ENCODE data around the gene SDK1.

SDK1 gene

DNA sequence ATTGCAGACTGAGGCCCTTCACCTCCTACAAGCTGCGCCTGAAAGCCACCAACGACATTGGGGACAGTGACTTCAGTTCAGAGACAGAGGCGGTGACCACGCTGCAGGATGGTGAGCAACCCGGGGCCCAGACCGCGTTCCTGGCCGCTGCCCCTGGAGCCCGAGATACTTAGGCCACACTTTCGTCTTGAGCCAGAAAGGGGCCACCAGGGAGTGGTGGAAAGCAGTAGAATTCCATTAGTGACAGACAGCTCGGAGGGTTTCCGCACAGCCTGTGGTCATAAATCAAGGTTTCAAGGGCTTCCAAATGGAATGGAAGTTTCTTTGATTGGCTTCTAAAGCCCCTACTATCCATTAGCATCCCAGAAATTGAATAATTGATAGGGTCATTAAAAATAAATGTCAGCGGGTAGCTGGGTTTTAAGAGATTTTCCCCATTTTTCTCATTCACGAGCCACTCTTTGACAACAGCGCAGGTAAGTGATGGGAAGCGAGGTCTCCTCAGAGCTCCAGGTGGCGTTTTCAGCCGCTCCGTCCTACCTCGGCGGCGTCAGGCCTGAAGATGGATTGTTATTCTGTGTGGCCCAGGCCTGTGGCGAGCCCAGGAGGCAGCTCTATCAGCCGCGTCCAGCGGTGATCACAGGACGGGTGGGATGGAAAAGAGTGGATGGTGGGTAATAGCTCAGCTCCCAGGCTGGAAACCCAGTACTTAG is 857.5 kb downstream of the SDK1 start:
- Histone ChIP-seq H3K27ac (ENCODE audit: poor library complexity, severe bottlenecking) (peak overlapping the region; percentile 70), H3K4me3 (ENCODE audit: severe bottlenecking) (no peak overlapping the region), H3K4me1 (ENCODE audit: insufficient read depth, poor library complexity, severe bottlenecking) (peaks cover 18% of the 10 kb centered on the region), H3K9me3 (ENCODE audit: severe bottlenecking) (peaks cover 3% of the 10 kb centered on the region), H3K36me3 (ENCODE audit: low read depth) (no peaks in the 10 kb centered on the region), H3K27me3 (ENCODE audit: insufficient read depth, poor library complexity, severe bottlenecking) (no peaks in the 10 kb centered on the region)
- TF ChIP-seq, protein P1, sequence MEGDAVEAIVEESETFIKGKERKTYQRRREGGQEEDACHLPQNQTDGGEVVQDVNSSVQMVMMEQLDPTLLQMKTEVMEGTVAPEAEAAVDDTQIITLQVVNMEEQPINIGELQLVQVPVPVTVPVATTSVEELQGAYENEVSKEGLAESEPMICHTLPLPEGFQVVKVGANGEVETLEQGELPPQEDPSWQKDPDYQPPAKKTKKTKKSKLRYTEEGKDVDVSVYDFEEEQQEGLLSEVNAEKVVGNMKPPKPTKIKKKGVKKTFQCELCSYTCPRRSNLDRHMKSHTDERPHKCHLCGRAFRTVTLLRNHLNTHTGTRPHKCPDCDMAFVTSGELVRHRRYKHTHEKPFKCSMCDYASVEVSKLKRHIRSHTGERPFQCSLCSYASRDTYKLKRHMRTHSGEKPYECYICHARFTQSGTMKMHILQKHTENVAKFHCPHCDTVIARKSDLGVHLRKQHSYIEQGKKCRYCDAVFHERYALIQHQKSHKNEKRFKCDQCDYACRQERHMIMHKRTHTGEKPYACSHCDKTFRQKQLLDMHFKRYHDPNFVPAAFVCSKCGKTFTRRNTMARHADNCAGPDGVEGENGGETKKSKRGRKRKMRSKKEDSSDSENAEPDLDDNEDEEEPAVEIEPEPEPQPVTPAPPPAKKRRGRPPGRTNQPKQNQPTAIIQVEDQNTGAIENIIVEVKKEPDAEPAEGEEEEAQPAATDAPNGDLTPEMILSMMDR (IDR thresholded peaks at IDR 0.05; ENCODE audit: poor library complexity, severe bottlenecking): no peak
- DNase-seq (ENCODE audit: low spot score) (no peak), ATAC-seq (ENCODE audit: low read depth) (no peak)

DNA sequence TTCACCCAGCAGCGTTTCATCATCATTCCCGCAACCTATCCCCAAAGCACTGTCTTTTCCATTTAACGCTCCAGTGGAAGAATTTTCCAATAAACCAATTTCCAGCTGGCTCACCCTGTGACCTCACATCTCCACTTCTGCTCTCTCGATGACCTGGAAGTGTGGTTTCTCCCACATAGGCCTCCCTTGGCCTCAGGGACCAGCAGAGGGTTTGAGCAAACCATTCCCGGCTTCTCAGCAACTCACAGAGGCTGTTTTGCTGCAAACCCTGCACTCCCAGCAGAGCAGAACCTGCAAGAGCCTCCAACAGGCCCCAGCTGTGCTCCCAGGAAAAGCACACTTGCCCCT is 858.1 kb downstream of the SDK1 start:
- H3K36me3 ChIP-seq (ENCODE audit: low read depth): no peaks in the 10 kb centered on the region
- DNase-seq (ENCODE audit: low spot score): no peak
- H3K4me1 ChIP-seq (ENCODE audit: insufficient read depth, poor library complexity, severe bottlenecking): peaks cover 18% of the 10 kb centered on the region
- TF ChIP-seq, protein P1 (IDR thresholded peaks at IDR 0.05; ENCODE audit: poor library complexity, severe bottlenecking): no peak
- H3K27ac ChIP-seq (ENCODE audit: poor library complexity, severe bottlenecking): peak overlapping the region; percentile 70
- no peak for ATAC-seq (ENCODE audit: low read depth)
- no peak overlapping the region for H3K4me3 ChIP-seq (ENCODE audit: severe bottlenecking)
- H3K9me3 ChIP-seq (ENCODE audit: severe bottlenecking): peaks cover 3% of the 10 kb centered on the region
- no peaks in the 10 kb centered on the region for H3K27me3 ChIP-seq (ENCODE audit: insufficient read depth, poor library complexity, severe bottlenecking)

DNA sequence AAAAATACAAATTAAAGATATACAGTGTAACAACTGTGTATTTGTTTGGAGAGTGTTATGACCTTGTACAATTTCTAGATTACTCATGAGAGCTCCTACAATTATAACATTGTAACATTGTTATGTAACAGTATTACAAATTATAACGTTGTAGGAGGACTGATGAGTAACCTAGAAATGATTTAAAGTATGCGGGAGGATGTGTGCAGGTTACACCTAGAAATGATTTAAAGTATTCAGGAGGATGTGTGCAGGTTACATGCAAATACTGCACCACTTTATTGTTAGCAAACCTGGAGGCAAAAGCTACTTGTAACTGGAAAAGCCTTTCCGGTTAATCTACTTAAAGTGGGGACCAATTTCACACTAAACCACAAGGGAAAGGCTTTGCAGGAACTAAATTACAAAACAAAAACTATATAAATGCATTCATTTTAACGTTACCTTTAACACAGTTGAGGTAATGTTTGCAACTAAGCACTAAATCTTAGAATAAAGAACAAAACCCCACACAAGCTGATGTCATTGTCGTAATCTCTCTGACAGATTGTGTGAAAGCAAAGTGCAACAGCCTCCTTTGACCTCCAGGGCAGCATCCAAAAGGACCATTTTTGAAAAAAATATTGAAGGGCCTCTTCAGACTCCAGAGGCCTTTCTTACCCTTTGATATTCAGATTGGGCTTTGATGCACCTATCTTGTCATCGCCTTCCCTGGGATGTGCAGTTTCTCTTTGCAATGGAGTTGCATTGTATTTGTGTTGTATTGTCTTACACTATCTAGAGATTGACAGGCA is 858.9 kb downstream of the SDK1 start:
- Histone ChIP-seq H3K36me3 (ENCODE audit: low read depth) (no peaks in the 10 kb centered on the region), H3K27ac (ENCODE audit: poor library complexity, severe bottlenecking) (peak overlapping the region; percentile 70), H3K4me3 (ENCODE audit: severe bottlenecking) (no peak overlapping the region), H3K27me3 (ENCODE audit: insufficient read depth, poor library complexity, severe bottlenecking) (no peaks in the 10 kb centered on the region), H3K4me1 (ENCODE audit: insufficient read depth, poor library complexity, severe bottlenecking) (peaks cover 18% of the 10 kb centered on the region), H3K9me3 (ENCODE audit: severe bottlenecking) (peaks cover 3% of the 10 kb centered on the region)
- no peak for DNase-seq (ENCODE audit: low spot score)
- TF ChIP-seq, protein P1 (IDR thresholded peaks at IDR 0.05; ENCODE audit: poor library complexity, severe bottlenecking): no peak
- ATAC-seq (ENCODE audit: low read depth): peak; percentile 96

DNA sequence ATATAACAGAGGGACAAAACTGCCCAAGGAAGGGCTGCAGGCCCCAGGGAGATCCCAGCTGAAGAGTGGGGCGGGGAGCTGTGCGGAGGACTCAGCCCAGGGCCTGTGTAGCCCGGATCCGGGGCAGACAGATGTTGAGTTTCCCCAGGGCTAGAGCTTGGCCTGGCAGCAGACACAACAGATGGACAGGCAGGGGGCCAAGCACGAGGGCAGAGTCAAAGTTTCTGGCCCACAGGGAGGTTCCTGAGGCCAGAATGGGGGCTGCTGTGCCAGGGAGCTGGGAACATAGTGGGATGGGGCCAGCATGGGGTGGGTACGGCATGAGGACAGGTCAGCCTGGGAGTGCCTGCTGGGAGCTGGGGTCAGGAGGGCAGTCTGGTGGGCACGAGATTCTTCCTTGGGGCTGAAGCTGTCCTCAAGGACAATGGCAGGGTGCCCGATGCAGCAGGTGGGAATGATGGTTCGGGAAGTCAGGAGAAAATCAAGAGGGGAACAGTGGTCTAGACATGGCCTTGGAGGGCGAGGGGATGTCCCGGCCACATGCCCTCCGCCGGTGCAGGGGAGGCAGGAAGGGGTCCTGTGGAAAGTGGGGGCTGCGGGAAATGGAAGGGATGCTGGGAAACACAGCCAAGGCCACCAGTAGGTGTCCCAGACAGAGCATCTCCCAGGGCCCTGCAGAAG is 862.0 kb downstream of the SDK1 start:
- Histone ChIP-seq H3K4me3 (ENCODE audit: severe bottlenecking) (no peak overlapping the region), H3K27ac (ENCODE audit: poor library complexity, severe bottlenecking) (no peak overlapping the region), H3K9me3 (ENCODE audit: severe bottlenecking) (peaks cover 3% of the 10 kb centered on the region), H3K36me3 (ENCODE audit: low read depth) (no peaks in the 10 kb centered on the region), H3K27me3 (ENCODE audit: insufficient read depth, poor library complexity, severe bottlenecking) (no peaks in the 10 kb centered on the region), H3K4me1 (ENCODE audit: insufficient read depth, poor library complexity, severe bottlenecking) (peaks cover 18% of the 10 kb centered on the region)
- TF ChIP-seq, protein P1 (IDR thresholded peaks at IDR 0.05; ENCODE audit: poor library complexity, severe bottlenecking): no peak
- DNase-seq (ENCODE audit: low spot score): no peak
- no peak for ATAC-seq (ENCODE audit: low read depth)

Data from RWPE2 (cell line).